ENCODE results near the gene ADSS2. TPM values are rescaled to one million over a fixed set of nuclear protein-coding genes. Genes with fewer than 3 reads are reported as not detected.

ADSS2 gene
- polyA plus RNA-seq, 2 of the 4 experiments (the other 2 are of a cell fraction) = 46.1 to 74.3 TPM

DNA sequence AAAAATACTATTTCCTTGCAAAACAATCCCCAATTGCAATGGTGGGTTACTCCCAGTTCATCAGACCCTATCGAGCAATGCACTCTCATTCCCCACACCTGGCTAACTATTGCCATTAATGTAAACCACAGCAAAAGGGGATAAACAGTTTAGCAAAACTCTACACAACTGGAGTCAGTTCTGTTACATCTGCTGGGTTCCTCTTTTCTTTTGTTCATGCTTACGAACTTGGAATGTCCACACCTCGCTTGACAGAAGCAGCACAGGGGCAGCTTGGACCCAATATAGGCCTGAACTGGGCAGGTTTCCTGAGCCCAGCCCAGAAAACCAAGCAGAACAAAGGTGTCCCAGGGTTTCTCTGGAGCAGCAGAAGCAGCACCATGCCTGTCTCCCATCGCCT lies 57.4 kb downstream of the ADSS2 start:
- TF ChIP-seq GATA3 (IDR thresholded peaks at IDR 0.05; ENCODE audit: borderline replicate concordance) (no peak), FOSL2 (IDR thresholded peaks at IDR 0.05) (no peak), FOSL2 (CRISPR knock-in tag; IDR thresholded peaks at IDR 0.05) (no peak), RFX5 (IDR thresholded peaks at IDR 0.05) (no peak), NFE2L2 (conservative IDR thresholded peaks at IDR 0.05; ENCODE audit: low read length) (no peak), MYC (IDR thresholded peaks at IDR 0.05; ENCODE audit: borderline replicate concordance, low read length) (no peak), POLR2A (IDR thresholded peaks at IDR 0.05; ENCODE audit: low read length) (no peak), SREBF2 (IDR thresholded peaks at IDR 0.05) (no peak), EHMT2 (IDR thresholded peaks at IDR 0.05; ENCODE audit: low read depth) (no peak), HOXA7 (CRISPR knock-in tag; IDR thresholded peaks at IDR 0.05) (no peak), BHLHE40 (IDR thresholded peaks at IDR 0.05; ENCODE audit: low read depth, low read length) (no peak), FOXS1 (CRISPR knock-in tag; IDR thresholded peaks at IDR 0.05) (no peak)
- TF ChIP-seq, protein P1, sequence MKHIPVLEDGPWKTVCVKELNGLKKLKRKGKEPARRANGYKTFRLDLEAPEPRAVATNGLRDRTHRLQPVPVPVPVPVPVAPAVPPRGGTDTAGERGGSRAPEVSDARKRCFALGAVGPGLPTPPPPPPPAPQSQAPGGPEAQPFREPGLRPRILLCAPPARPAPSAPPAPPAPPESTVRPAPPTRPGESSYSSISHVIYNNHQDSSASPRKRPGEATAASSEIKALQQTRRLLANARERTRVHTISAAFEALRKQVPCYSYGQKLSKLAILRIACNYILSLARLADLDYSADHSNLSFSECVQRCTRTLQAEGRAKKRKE (CRISPR knock-in tag; IDR thresholded peaks at IDR 0.05; ENCODE audit: low read depth) = no peak
- TF ChIP-seq, protein P2, sequence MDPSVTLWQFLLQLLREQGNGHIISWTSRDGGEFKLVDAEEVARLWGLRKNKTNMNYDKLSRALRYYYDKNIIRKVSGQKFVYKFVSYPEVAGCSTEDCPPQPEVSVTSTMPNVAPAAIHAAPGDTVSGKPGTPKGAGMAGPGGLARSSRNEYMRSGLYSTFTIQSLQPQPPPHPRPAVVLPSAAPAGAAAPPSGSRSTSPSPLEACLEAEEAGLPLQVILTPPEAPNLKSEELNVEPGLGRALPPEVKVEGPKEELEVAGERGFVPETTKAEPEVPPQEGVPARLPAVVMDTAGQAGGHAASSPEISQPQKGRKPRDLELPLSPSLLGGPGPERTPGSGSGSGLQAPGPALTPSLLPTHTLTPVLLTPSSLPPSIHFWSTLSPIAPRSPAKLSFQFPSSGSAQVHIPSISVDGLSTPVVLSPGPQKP (IDR thresholded peaks at IDR 0.05; ENCODE audit: low read depth, low read length) = no peak
- TF ChIP-seq, protein P3, sequence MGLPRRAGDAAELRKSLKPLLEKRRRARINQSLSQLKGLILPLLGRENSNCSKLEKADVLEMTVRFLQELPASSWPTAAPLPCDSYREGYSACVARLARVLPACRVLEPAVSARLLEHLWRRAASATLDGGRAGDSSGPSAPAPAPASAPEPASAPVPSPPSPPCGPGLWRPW (IDR thresholded peaks at IDR 0.05) = no peak
- TF ChIP-seq, protein P4, sequence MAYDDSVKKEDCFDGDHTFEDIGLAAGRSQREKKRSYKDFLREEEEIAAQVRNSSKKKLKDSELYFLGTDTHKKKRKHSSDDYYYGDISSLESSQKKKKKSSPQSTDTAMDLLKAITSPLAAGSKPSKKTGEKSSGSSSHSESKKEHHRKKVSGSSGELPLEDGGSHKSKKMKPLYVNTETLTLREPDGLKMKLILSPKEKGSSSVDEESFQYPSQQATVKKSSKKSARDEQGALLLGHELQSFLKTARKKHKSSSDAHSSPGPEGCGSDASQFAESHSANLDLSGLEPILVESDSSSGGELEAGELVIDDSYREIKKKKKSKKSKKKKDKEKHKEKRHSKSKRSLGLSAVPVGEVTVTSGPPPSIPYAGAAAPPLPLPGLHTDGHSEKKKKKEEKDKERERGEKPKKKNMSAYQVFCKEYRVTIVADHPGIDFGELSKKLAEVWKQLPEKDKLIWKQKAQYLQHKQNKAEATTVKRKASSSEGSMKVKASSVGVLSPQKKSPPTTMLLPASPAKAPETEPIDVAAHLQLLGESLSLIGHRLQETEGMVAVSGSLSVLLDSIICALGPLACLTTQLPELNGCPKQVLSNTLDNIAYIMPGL (CRISPR knock-in tag; IDR thresholded peaks at IDR 0.05; ENCODE audit: borderline replicate concordance) = no peak
- FAIRE-seq = no peak
- CTCF ChIA-PET = interaction anchor here (1.0 to 1.3 kb wide), 2 partner anchors 17 to 22 kb away, joined by 3 read pairs; no protein-coding TSS in a partner anchor

DNA sequence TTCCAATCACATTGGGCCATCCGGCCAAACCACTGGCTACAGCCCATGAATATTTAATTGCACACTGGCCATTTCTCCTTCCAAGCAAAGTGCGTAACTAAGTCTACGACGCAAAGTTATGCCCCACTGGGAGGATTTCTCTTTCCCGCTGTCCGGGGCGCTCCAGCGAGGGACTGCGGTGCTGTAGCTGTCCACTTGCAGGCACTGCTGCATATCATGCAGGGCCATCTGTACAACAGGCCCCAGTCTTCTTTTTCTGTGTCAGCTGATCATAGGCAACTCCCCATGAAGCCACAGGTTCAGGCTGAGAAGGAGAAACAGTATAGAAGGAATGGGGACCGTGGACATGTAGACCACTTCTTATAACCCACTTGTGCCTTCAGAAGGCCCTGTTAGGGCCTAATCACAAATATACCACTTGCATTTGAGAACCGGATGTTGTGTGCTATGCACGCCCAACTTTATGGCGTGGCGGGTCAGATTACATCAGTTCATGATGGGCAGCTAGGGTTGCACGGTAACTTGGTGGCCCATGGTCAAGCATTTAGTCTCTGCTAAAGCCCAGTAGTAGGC lies 58.0 kb downstream of the ADSS2 start:
- Histone ChIP-seq H3K9me3 (no peaks in the 10 kb centered on the region), H3K4me1 (peaks cover 18% of the 10 kb centered on the region), H3K27ac (no peak overlapping the region), H3K4me3 (no peak overlapping the region), H3K4me2 (no peak overlapping the region)
- ATAC-seq (no peak), DNase-seq (ENCODE audit: low read depth in 1 of 2, low spot score in 1 of 2) (no peak), FAIRE-seq (no peak)
- WGBS (ENCODE audit: missing lambda C conversion rate) = 97% methylated on average over 15 of the region's 15 CpGs
- POLR2A ChIA-PET = no interaction called here
- CTCF ChIA-PET = interaction anchor here (1.0 to 1.3 kb wide), 4 partner anchors 17 to 94 kb away, joined by 3 to 5 read pairs (median 3); no protein-coding TSS in a partner anchor
- TF ChIP-seq TP53 (CRISPR knock-in tag; IDR thresholded peaks at IDR 0.05) (no peak), RCOR1 (IDR thresholded peaks at IDR 0.05; ENCODE audit: low read depth, low read length) (no peak), POLR2A (IDR thresholded peaks at IDR 0.05; ENCODE audit: low read length) (no peak), FOSB (CRISPR knock-in tag; IDR thresholded peaks at IDR 0.05) (no peak), FOSL2 (IDR thresholded peaks at IDR 0.05) (no peak), FOSL2 (CRISPR knock-in tag; IDR thresholded peaks at IDR 0.05) (no peak), RNF2 (IDR thresholded peaks at IDR 0.05; ENCODE audit: borderline replicate concordance, low read depth) (no peak)
- TF ChIP-seq, protein P5, sequence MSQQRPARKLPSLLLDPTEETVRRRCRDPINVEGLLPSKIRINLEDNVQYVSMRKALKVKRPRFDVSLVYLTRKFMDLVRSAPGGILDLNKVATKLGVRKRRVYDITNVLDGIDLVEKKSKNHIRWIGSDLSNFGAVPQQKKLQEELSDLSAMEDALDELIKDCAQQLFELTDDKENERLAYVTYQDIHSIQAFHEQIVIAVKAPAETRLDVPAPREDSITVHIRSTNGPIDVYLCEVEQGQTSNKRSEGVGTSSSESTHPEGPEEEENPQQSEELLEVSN (IDR thresholded peaks at IDR 0.05; ENCODE audit: borderline replicate concordance, low read depth) = no peak

More for the DNA sequence above, 57.4 kb downstream of the ADSS2 start:
- H3K4me1 ChIP-seq = peaks cover 18% of the 10 kb centered on the region
- POLR2A ChIA-PET = no interaction called here
- H3K4me2 ChIP-seq = no peak overlapping the region
- no peak overlapping the region for H3K4me3 ChIP-seq
- DNase-seq (ENCODE audit: low read depth in 1 of 2, low spot score in 1 of 2) (no peak), ATAC-seq (no peak)
- H3K9me3 ChIP-seq = no peaks in the 10 kb centered on the region
- H3K27ac ChIP-seq = no peak overlapping the region
- WGBS (ENCODE audit: missing lambda C conversion rate) = 90% methylated on average over 4 of the region's 4 CpGs
